PC-3 (cell line): ENCODE data around the gene GPR101. TPM values are rescaled to one million over a fixed set of nuclear protein-coding genes. Genes with fewer than 3 reads are reported as not detected.
A peak's percentile ranks its signal among the peaks of the same experiment; 100 is the strongest.

Source experiments
- ATAC-seq: fragments of 200-7000 bp; cut with Tn5 transposase; 2 replicates; pipeline ENCODE4 v1.9.1; 2020; ENCODE audit warnings: mild to moderate bottlenecking, moderate library complexity
- BruUV-seq: library from RNA; stranded (reverse); fragments of 400-500 nt; replicated peaks from 2 replicates; lab custom pipeline; 2021; lab: Mats Ljungman, UMichigan
- CTCF ChIA-PET: fragments of 300-600 bp; sonication (Branson Sonifier 250); formaldehyde crosslinking; loops from one replicate; lab custom pipeline; 2022; ENCODE audit warnings: antibody characterized with exemption; lab: Charles Lee
- POLR2A ChIA-PET: fragments of 300-600 bp; sonication (Branson Sonifier 250); formaldehyde crosslinking; loops from one replicate; lab custom pipeline; 2022; ENCODE audit warnings: antibody characterized with exemption; ENCODE audit not compliant: unreplicated experiment; lab: Charles Lee
- DNase-seq: peaks from one replicate; pipeline ENCODE4 v3.0.0-alpha.2; 2015
- H2AFZ ChIP-seq: fragments of 300-600 bp; sonication (generic); 2 replicates; pipeline ENCODE4 v1.6.0; 2016; ENCODE audit warnings: antibody characterized with exemption, low read length
- H3F3A ChIP-seq: fragments of 300-600 bp; sonication (generic); one replicate; pipeline ENCODE4 v1.6.0; 2017; ENCODE audit warnings: antibody characterized with exemption, low read length, control low read depth, mild to moderate bottlenecking; ENCODE audit not compliant: unreplicated experiment
- H3K27ac ChIP-seq: fragments of 300-600 bp; sonication (generic); 2 replicates; pipeline ENCODE4 v1.5.1; 2016; ENCODE audit warnings: mild to moderate bottlenecking, low read length
- H3K27me3 ChIP-seq: fragments of 300-600 bp; sonication (generic); 2 replicates; pipeline ENCODE4 v1.6.1; 2016; ENCODE audit warnings: low read length, mixed read lengths
- H3K36me3 ChIP-seq: fragments of 300-600 bp; sonication (generic); 2 replicates; pipeline ENCODE4 v1.6.1; 2016; ENCODE audit warnings: low read depth, mixed run types, low read length, mixed read lengths
- H3K4me1 ChIP-seq: fragments of 300-600 bp; sonication (generic); 2 replicates; pipeline ENCODE4 v1.5.1; 2016; ENCODE audit warnings: low read length; ENCODE audit not compliant: insufficient read depth
- H3K4me2 ChIP-seq: fragments of 300-600 bp; sonication (generic); 2 replicates; pipeline ENCODE4 v1.6.0; 2016; ENCODE audit warnings: low read length
- H3K4me3 ChIP-seq: fragments of 300-600 bp; sonication (generic); 2 replicates; pipeline ENCODE4 v1.5.1; 2016; ENCODE audit warnings: mild to moderate bottlenecking, low read length, mixed read lengths
- H3K79me2 ChIP-seq: fragments of 300-600 bp; sonication (generic); 2 replicates; pipeline ENCODE4 v1.6.1; 2017; ENCODE audit warnings: low read length, mixed read lengths
- H3K9ac ChIP-seq: fragments of 300-600 bp; sonication (generic); 2 replicates; pipeline ENCODE4 v1.6.0; 2016; ENCODE audit warnings: mild to moderate bottlenecking, low read length
- H3K9me2 ChIP-seq: fragments of 300-600 bp; sonication (generic); replicated peaks from 2 replicates; pipeline ENCODE4 v1.6.1; 2016; ENCODE audit warnings: mixed run types, low read length, mixed read lengths
- H3K9me3 ChIP-seq: fragments of 300-600 bp; sonication (generic); 2 replicates; pipeline ENCODE4 v1.6.1; 2016; ENCODE audit warnings: low read length, mixed read lengths
- H4K20me1 ChIP-seq: fragments of 300-600 bp; sonication (generic); 2 replicates; pipeline ENCODE4 v1.6.1; 2016; ENCODE audit warnings: low read length, mixed read lengths
- EZH2 ChIP-seq: fragments of 300-600 bp; sonication (generic); IDR thresholded peaks from one replicate; pipeline ENCODE4 v1.6.1; 2017; ENCODE audit warnings: antibody characterized with exemption, mild to moderate bottlenecking, low read length; ENCODE audit not compliant: unreplicated experiment
- EZH2phosphoT487 ChIP-seq: fragments of 300-600 bp; sonication (generic); IDR thresholded peaks from 2 replicates; pipeline ENCODE4 v1.6.1; 2018; ENCODE audit warnings: mild to moderate bottlenecking, antibody characterized with exemption, low read length, borderline replicate concordance
- intact Hi-C: fragments of 100-400 bp; cut with micrococcal nuclease; formaldehyde crosslinking; loops from 2 replicates; pipeline ENCODE4 v1.9.0; 2023
- total RNA-seq: library from RNA; depleted of rRNA; stranded (reverse); fragments of >200 nt; gene quantifications from 2 replicates; pipeline ENCODE4 v1.2.3, GENCODE V29; 2014
- TF ChIP-seq, protein P1 (sequence below): fragments of 300-600 bp; sonication (generic); conservative IDR thresholded peaks from 2 replicates; pipeline ENCODE4 v1.5.1; 2017; ENCODE audit warnings: antibody characterized with exemption, low read depth, mild to moderate bottlenecking, low read length

GPR101 gene
- total RNA-seq, 1 experiment from 2014 or later: not detected

- no peak for TF ChIP-seq EZH2phosphoT487
- TF ChIP-seq, protein P1, sequence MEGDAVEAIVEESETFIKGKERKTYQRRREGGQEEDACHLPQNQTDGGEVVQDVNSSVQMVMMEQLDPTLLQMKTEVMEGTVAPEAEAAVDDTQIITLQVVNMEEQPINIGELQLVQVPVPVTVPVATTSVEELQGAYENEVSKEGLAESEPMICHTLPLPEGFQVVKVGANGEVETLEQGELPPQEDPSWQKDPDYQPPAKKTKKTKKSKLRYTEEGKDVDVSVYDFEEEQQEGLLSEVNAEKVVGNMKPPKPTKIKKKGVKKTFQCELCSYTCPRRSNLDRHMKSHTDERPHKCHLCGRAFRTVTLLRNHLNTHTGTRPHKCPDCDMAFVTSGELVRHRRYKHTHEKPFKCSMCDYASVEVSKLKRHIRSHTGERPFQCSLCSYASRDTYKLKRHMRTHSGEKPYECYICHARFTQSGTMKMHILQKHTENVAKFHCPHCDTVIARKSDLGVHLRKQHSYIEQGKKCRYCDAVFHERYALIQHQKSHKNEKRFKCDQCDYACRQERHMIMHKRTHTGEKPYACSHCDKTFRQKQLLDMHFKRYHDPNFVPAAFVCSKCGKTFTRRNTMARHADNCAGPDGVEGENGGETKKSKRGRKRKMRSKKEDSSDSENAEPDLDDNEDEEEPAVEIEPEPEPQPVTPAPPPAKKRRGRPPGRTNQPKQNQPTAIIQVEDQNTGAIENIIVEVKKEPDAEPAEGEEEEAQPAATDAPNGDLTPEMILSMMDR: no peak
- TF ChIP-seq EZH2: no peak
- H3K36me3 ChIP-seq: no peaks in the 10 kb centered on the region
- no peaks in the 10 kb centered on the region for H3K79me2 ChIP-seq
- H3K9ac ChIP-seq: no peak overlapping the region
- H3K27ac ChIP-seq: no peak overlapping the region
- BruUV-seq: no TSS peak
- H3K9me2 ChIP-seq: no peaks in the 10 kb centered on the region
- DNase-seq: peak; percentile 5
- H3K4me1 ChIP-seq: peaks cover 8% of the 10 kb centered on the region; the same call in 1 of the 2 replicates
- intact Hi-C loops: no loop called here
- ChIA-PET CTCF (no interaction called here), POLR2A (no interaction called here)
- ATAC-seq: no peak
- no peaks in the 10 kb centered on the region for H3K9me3 ChIP-seq
- H3K27me3 ChIP-seq: no peaks in the 10 kb centered on the region
- H3F3A ChIP-seq: no peaks in the 10 kb centered on the region
- no peak overlapping the region for H3K4me2 ChIP-seq
- no peak overlapping the region for H2AFZ ChIP-seq
- H3K4me3 ChIP-seq: no peak overlapping the region
- H4K20me1 ChIP-seq: no peaks in the 10 kb centered on the region
Measured at GRCh38 chrX:137072396-137072795, 38.6 kb upstream of the GPR101 start.

GRCh38 chrX:137071596-137071995, 37.8 kb upstream of the GPR101 start:
- no peak for DNase-seq
- no TSS peak for BruUV-seq
- Histone ChIP-seq H3K4me3 (no peak overlapping the region), H2AFZ (no peak overlapping the region), H3F3A (no peaks in the 10 kb centered on the region), H3K9me2 (no peaks in the 10 kb centered on the region), H3K36me3 (no peaks in the 10 kb centered on the region), H3K79me2 (no peaks in the 10 kb centered on the region), H3K4me2 (no peak overlapping the region), H3K27ac (no peak overlapping the region), H4K20me1 (no peaks in the 10 kb centered on the region), H3K9me3 (no peaks in the 10 kb centered on the region), H3K4me1 (peaks cover 8% of the 10 kb centered on the region; the same call in 1 of the 2 replicates), H3K27me3 (no peaks in the 10 kb centered on the region), H3K9ac (no peak overlapping the region)
- intact Hi-C loops: no loop called here
- ChIA-PET POLR2A (no interaction called here), CTCF (no interaction called here)
- ATAC-seq: no peak
- TF ChIP-seq EZH2 (no peak), EZH2phosphoT487 (no peak)

- H3K27ac ChIP-seq: no peak overlapping the region
- H2AFZ ChIP-seq: no peak overlapping the region
- peaks cover 8% of the 10 kb centered on the region; the same call in 1 of the 2 replicates for H3K4me1 ChIP-seq
- H3F3A ChIP-seq: no peaks in the 10 kb centered on the region
- no peak for TF ChIP-seq EZH2
- TF ChIP-seq EZH2phosphoT487: no peak
- TF ChIP-seq, protein P1: no peak
- intact Hi-C loops: no loop called here
- no TSS peak for BruUV-seq
- no peaks in the 10 kb centered on the region for H3K9me3 ChIP-seq
- H3K4me2 ChIP-seq: no peak overlapping the region
- H3K79me2 ChIP-seq: no peaks in the 10 kb centered on the region
- no peaks in the 10 kb centered on the region for H3K27me3 ChIP-seq
- no peaks in the 10 kb centered on the region for H3K9me2 ChIP-seq
- no peak for ATAC-seq
- H3K36me3 ChIP-seq: no peaks in the 10 kb centered on the region
- POLR2A ChIA-PET: no interaction called here
- no peak for DNase-seq
- no peaks in the 10 kb centered on the region for H4K20me1 ChIP-seq
- no peak overlapping the region for H3K9ac ChIP-seq
- H3K4me3 ChIP-seq: no peak overlapping the region
- CTCF ChIA-PET: no interaction called here
Measured at GRCh38 chrX:137067147-137067546, 33.4 kb upstream of the GPR101 start.
